Measurements from ENCODE around the gene LIPT2.

DNA sequence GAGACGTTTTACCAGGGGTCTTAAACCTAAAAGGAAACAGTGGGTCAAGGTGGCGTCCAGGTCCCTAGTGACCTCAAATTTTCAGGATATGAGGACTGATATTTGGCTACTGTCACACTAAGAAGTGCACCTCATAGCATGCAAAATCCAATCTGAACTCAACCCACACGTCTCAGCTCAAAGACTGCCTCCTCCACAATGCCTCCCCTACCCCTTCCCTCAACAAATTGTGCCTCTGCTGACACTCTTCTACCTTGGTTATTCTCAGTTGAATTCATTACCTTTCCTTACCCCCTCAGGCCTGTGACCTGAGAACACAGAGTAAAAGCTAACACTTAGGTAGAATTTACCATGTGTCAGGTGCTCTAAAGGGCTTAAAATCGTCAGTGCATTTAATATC lies 12.4 kb upstream of the LIPT2 start:
- TF ChIP-seq CTCF (IDR thresholded peaks at IDR 0.05): no peak
- no peak for TF ChIP-seq POLR2A (IDR thresholded peaks at IDR 0.05)
